ENCODE data around the gene SRSF1. TPM values are rescaled to one million over a fixed set of nuclear protein-coding genes. Genes with fewer than 3 reads are reported as not detected.
A peak's percentile ranks its signal among the peaks of the same experiment; 100 is the strongest.

The SRSF1 gene
- total RNA-seq, 1 experiment from 2014 or later: 462 TPM

DNA sequence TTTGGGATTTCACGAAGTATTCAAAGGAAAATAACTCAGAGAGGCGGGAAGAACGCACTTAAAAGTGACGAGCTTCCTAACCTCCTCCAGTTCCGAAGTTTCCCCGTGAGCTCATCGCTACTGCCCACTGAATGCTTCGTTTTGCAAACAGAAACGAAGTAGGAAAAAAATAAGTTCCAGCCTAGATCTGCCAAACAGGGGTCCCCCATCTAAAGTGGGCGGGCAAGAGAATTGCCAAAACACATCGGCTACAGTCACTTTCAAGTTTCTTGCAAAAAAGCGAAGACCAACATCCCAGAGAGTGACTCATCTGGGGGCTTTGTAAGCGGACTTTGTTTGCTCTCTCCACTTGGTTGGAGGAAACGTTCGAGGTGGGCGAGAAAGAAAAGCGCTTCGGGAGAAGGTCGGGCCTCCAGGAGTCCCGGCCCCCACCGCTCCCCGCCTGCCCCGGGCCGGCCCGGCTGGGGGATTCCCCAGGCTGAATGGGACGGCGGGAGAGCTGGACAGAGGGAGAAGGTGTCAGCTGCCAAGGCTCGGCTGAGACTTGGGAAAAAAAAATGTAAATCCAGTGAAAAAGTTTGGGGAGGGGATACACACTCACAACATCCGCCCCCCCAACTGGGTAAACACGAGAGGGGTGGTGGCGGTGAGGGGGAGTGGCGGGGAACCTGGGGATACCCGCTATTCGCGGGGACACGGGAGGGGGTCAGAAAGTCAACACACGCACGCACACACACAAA is 20.0 kb downstream of the SRSF1 start:
- H4K5ac ChIP-seq (ENCODE audit: insufficient read length, low read depth, low read length): no peak overlapping the region
- peak overlapping the region; percentile 85 for H3K9ac ChIP-seq (ENCODE audit: extremely low read depth, insufficient read length, low read length)
- no peak overlapping the region for H4K8ac ChIP-seq (replicated peaks; ENCODE audit: insufficient read length, low read depth, low read length)
- Mint-ChIP-seq H3K9me3 (no peaks in the 10 kb centered on the region), H3K27ac (peak overlapping the region; percentile 93 to 97 (median 94)), H3K4me1 (peaks cover 47 to 56% of the 10 kb centered on the region in 2 experiments), H3K27me3 (ENCODE audit: low read depth) (no peaks in the 10 kb centered on the region), H3K4me3 (peak overlapping the region; percentile 90 to 97), H3K36me3 (ENCODE audit: insufficient read depth in 1 of 3, low read depth in 3 of 3) (peaks cover 0 to 13% (median 12%) of the 10 kb centered on the region in 3 experiments)
- H3T11ph ChIP-seq (ENCODE audit: low read length): no peak overlapping the region
- H3K23me2 ChIP-seq (ENCODE audit: insufficient read length, low read depth, low read length, poor library complexity, severe bottlenecking): peaks cover 12% of the 10 kb centered on the region
- DNase-seq: no peak
- peak overlapping the region; percentile 43 for H3K14ac ChIP-seq (ENCODE audit: insufficient read depth, low read length)
- no peaks in the 10 kb centered on the region for H3K27me3 ChIP-seq (ENCODE audit: insufficient read depth, low read length)
- H3K27ac ChIP-seq (ENCODE audit: insufficient read length, low read depth, low read length): no peak overlapping the region
- no peaks in the 10 kb centered on the region for H4K20me1 ChIP-seq (ENCODE audit: control insufficient read depth, insufficient read depth, insufficient read length)
- no peak overlapping the region for H2BK15ac ChIP-seq (ENCODE audit: low read depth, low read length)
- no CpG with 5 or more reads among the region's 38 CpGs for WGBS (ENCODE audit: extremely low coverage, insufficient read length, low lambda C conversion rate)
- no peak overlapping the region for H3K4ac ChIP-seq (ENCODE audit: low read depth, low read length)
- no peak overlapping the region for H2AFZ ChIP-seq (ENCODE audit: low read length)
- H2BK120ac ChIP-seq (ENCODE audit: low read depth, low read length, poor library complexity, severe bottlenecking): no peak overlapping the region
- no peak overlapping the region for H2BK5ac ChIP-seq (ENCODE audit: insufficient read length, low read length)
- H3K9me3 ChIP-seq (ENCODE audit: control insufficient read depth, low read depth, low read length): no peaks in the 10 kb centered on the region
- H3K79me1 ChIP-seq (ENCODE audit: insufficient read depth, low read depth, low read length, poor library complexity, severe bottlenecking): peaks cover 6% of the 10 kb centered on the region
- H2BK12ac ChIP-seq (ENCODE audit: insufficient read length, low read depth, low read length): no peak overlapping the region
- H3K56ac ChIP-seq (ENCODE audit: insufficient read length, low read depth, low read length): no peak overlapping the region
- H3K4me2 ChIP-seq (ENCODE audit: insufficient read depth, insufficient read length, low read length): peak overlapping the region; percentile 97
- no peak overlapping the region for H3K23ac ChIP-seq (ENCODE audit: insufficient read length, low read depth, low read length)
- H3K18ac ChIP-seq (ENCODE audit: insufficient read length, low read depth, low read length): peak overlapping the region; percentile 72
- no peak overlapping the region for H2AK5ac ChIP-seq (ENCODE audit: insufficient read length, low read length)
- peaks cover 17% of the 10 kb centered on the region; the same call in 1 of the 2 replicates for H3K79me2 ChIP-seq (ENCODE audit: insufficient read depth, low read length)
- H2BK20ac ChIP-seq (ENCODE audit: low read depth, low read length, poor library complexity, severe bottlenecking): no peak overlapping the region
- no peak overlapping the region for H4K91ac ChIP-seq (ENCODE audit: insufficient read length, low read depth, low read length)
- TF ChIP-seq, protein P1, sequence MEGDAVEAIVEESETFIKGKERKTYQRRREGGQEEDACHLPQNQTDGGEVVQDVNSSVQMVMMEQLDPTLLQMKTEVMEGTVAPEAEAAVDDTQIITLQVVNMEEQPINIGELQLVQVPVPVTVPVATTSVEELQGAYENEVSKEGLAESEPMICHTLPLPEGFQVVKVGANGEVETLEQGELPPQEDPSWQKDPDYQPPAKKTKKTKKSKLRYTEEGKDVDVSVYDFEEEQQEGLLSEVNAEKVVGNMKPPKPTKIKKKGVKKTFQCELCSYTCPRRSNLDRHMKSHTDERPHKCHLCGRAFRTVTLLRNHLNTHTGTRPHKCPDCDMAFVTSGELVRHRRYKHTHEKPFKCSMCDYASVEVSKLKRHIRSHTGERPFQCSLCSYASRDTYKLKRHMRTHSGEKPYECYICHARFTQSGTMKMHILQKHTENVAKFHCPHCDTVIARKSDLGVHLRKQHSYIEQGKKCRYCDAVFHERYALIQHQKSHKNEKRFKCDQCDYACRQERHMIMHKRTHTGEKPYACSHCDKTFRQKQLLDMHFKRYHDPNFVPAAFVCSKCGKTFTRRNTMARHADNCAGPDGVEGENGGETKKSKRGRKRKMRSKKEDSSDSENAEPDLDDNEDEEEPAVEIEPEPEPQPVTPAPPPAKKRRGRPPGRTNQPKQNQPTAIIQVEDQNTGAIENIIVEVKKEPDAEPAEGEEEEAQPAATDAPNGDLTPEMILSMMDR (conservative IDR thresholded peaks at IDR 0.05): no peak
- no peaks in the 10 kb centered on the region for H3K4me1 ChIP-seq (ENCODE audit: insufficient read depth, low read length)

Measured in H9 (cell line).